Smooth muscle cell of the brain vasculature (primary cell): Measurements from ENCODE around the gene IP6K3.

ENCODE experiments used
- DNase-seq: peaks from one replicate; pipeline ENCODE4 v3.0.0-alpha.2; 2012; ENCODE audit warnings: low read depth, low spot score

The IP6K3 gene

GRCh38 chr6:33723371-33724085, 23.2 kb downstream of the IP6K3 start:
- no peak for DNase-seq

- DNase-seq: no peak
Measured at GRCh38 chr6:33722103-33722623, 24.5 kb downstream of the IP6K3 start.

- no peak for DNase-seq
Measured at GRCh38 chr6:33721508-33721907, 25.2 kb downstream of the IP6K3 start.

- no peak for DNase-seq
Measured at GRCh38 chr6:33720998-33721397, 25.7 kb downstream of the IP6K3 start.

- no peak for DNase-seq
Measured at GRCh38 chr6:33719326-33719987, 27.2 kb downstream of the IP6K3 start.

GRCh38 chr6:33718713-33719112, 28.0 kb downstream of the IP6K3 start:
- DNase-seq: no peak

GRCh38 chr6:33717934-33718455, 28.7 kb downstream of the IP6K3 start:
- DNase-seq: no peak

- DNase-seq: no peak
Measured at GRCh38 chr6:33716890-33717632, 29.6 kb downstream of the IP6K3 start.

- DNase-seq: no peak
Measured at GRCh38 chr6:33716379-33716778, 30.3 kb downstream of the IP6K3 start.

GRCh38 chr6:33714385-33715040, 32.2 kb downstream of the IP6K3 start:
- no peak for DNase-seq

- no peak for DNase-seq
Measured at GRCh38 chr6:33713786-33714185, 32.9 kb downstream of the IP6K3 start.

- no peak for DNase-seq
Measured at GRCh38 chr6:33712914-33713313, 33.8 kb downstream of the IP6K3 start.

- peak; percentile 95 for DNase-seq
Measured at GRCh38 chr6:33711140-33712129, 35.3 kb downstream of the IP6K3 start, which contains the start of gene UQCC2. Gene UQCC2 (minus strand): TSS chr6:33711700. CDS start chr6:33711686, 14 bp downstream.

- no peak for DNase-seq
Measured at GRCh38 chr6:33710296-33711121, 36.2 kb downstream of the IP6K3 start.

- DNase-seq: no peak
Measured at GRCh38 chr6:33709605-33710295, 37.0 kb downstream of the IP6K3 start.

GRCh38 chr6:33708516-33709204, 38.0 kb downstream of the IP6K3 start:
- no peak for DNase-seq

- no peak for DNase-seq
Measured at GRCh38 chr6:33707771-33708170, 38.9 kb downstream of the IP6K3 start.
